Measurements from ENCODE around the gene ALOX15.
"Not testable (repeated sequence)": the region's sequence is repeated elsewhere in the genome, so short reads cannot be mapped to it uniquely, and the experiment has no call there.

The ALOX15 gene

GRCh38 chr17:4607773-4608187 lies 33.7 kb downstream of the ALOX15 start:
- Histone ChIP-seq H3K4me3 (ENCODE audit: low read length) (no peak overlapping the region), H3K9me2 (replicated peaks; ENCODE audit: control insufficient read depth, low read length) (no peaks in the 10 kb centered on the region), H3K9me3 (ENCODE audit: control insufficient read depth, insufficient read depth, low read length) (no peaks in the 10 kb centered on the region), H3K4me1 (ENCODE audit: control insufficient read depth, low read length) (no peaks in the 10 kb centered on the region), H3K4me2 (ENCODE audit: low read length) (no peak overlapping the region), H3K27me3 (ENCODE audit: control insufficient read depth, low read length) (peaks cover 25% of the 10 kb centered on the region), H3K36me3 (ENCODE audit: control insufficient read depth, low read length) (no peaks in the 10 kb centered on the region), H3K27ac (ENCODE audit: low read depth, low read length) (no peak overlapping the region), H3K79me2 (ENCODE audit: control insufficient read depth, low read length) (no peaks in the 10 kb centered on the region), H4K20me1 (ENCODE audit: control insufficient read depth, insufficient read depth, low read depth, low read length) (no peaks in the 10 kb centered on the region), H3F3A (ENCODE audit: control insufficient read depth, insufficient read depth) (no peaks in the 10 kb centered on the region)
- no peak for TF ChIP-seq CTCF (IDR thresholded peaks at IDR 0.05; ENCODE audit: low read depth, low read length, poor library complexity, severe bottlenecking)
- TF ChIP-seq EZH2phosphoT487 (IDR thresholded peaks at IDR 0.05; ENCODE audit: borderline replicate concordance, low read length), result no peak

GRCh38 chr17:4607261-4607741 lies 34.2 kb downstream of the ALOX15 start:
- H3K4me3 ChIP-seq (ENCODE audit: low read length), result no peak overlapping the region
- H3K9me2 ChIP-seq (replicated peaks; ENCODE audit: control insufficient read depth, low read length), result no peaks in the 10 kb centered on the region
- H3K27me3 ChIP-seq (ENCODE audit: control insufficient read depth, low read length), result peaks cover 22% of the 10 kb centered on the region
- no peaks in the 10 kb centered on the region for H3K79me2 ChIP-seq (ENCODE audit: control insufficient read depth, low read length)
- no peaks in the 10 kb centered on the region for H3F3A ChIP-seq (ENCODE audit: control insufficient read depth, insufficient read depth)
- no peaks in the 10 kb centered on the region for H3K4me1 ChIP-seq (ENCODE audit: control insufficient read depth, low read length)
- H4K20me1 ChIP-seq (ENCODE audit: control insufficient read depth, insufficient read depth, low read depth, low read length), result no peaks in the 10 kb centered on the region
- H3K9me3 ChIP-seq (ENCODE audit: control insufficient read depth, insufficient read depth, low read length), result no peaks in the 10 kb centered on the region
- H3K36me3 ChIP-seq (ENCODE audit: control insufficient read depth, low read length), result no peaks in the 10 kb centered on the region
- H3K27ac ChIP-seq (ENCODE audit: low read depth, low read length), result no peak overlapping the region
- TF ChIP-seq EZH2phosphoT487 (IDR thresholded peaks at IDR 0.05; ENCODE audit: borderline replicate concordance, low read length) (no peak), CTCF (IDR thresholded peaks at IDR 0.05; ENCODE audit: low read depth, low read length, poor library complexity, severe bottlenecking) (no peak)
- H3K4me2 ChIP-seq (ENCODE audit: low read length), result no peak overlapping the region

- H3K27me3 ChIP-seq (ENCODE audit: control insufficient read depth, low read length), result peaks cover 22% of the 10 kb centered on the region
- H3F3A ChIP-seq (ENCODE audit: control insufficient read depth, insufficient read depth), result no peaks in the 10 kb centered on the region
- H3K79me2 ChIP-seq (ENCODE audit: control insufficient read depth, low read length), result no peaks in the 10 kb centered on the region
- no peaks in the 10 kb centered on the region for H3K9me3 ChIP-seq (ENCODE audit: control insufficient read depth, insufficient read depth, low read length)
- no peaks in the 10 kb centered on the region for H3K36me3 ChIP-seq (ENCODE audit: control insufficient read depth, low read length)
- no peak overlapping the region for H3K4me3 ChIP-seq (ENCODE audit: low read length)
- no peak overlapping the region for H3K27ac ChIP-seq (ENCODE audit: low read depth, low read length)
- no peaks in the 10 kb centered on the region for H4K20me1 ChIP-seq (ENCODE audit: control insufficient read depth, insufficient read depth, low read depth, low read length)
- no peaks in the 10 kb centered on the region for H3K9me2 ChIP-seq (replicated peaks; ENCODE audit: control insufficient read depth, low read length)
- TF ChIP-seq EZH2phosphoT487 (IDR thresholded peaks at IDR 0.05; ENCODE audit: borderline replicate concordance, low read length) (no peak), CTCF (IDR thresholded peaks at IDR 0.05; ENCODE audit: low read depth, low read length, poor library complexity, severe bottlenecking) (no peak)
- H3K4me2 ChIP-seq (ENCODE audit: low read length), result no peak overlapping the region
- H3K4me1 ChIP-seq (ENCODE audit: control insufficient read depth, low read length), result no peaks in the 10 kb centered on the region
These were observed 35.7 kb downstream of the ALOX15 start for GRCh38 chr17:4605826-4606225.

- peaks cover 16% of the 10 kb centered on the region; the same call in 1 of the 2 replicates for H3K27me3 ChIP-seq (ENCODE audit: control insufficient read depth, low read length)
- not testable (repeated sequence) for H3K36me3 ChIP-seq (ENCODE audit: control insufficient read depth, low read length); H3K9me2 ChIP-seq (replicated peaks; ENCODE audit: control insufficient read depth, low read length); H4K20me1 ChIP-seq (ENCODE audit: control insufficient read depth, insufficient read depth, low read depth, low read length); H3K4me3 ChIP-seq (ENCODE audit: low read length); H3K79me2 ChIP-seq (ENCODE audit: control insufficient read depth, low read length); H3K4me2 ChIP-seq (ENCODE audit: low read length); H3K4me1 ChIP-seq (ENCODE audit: control insufficient read depth, low read length); H3K27ac ChIP-seq (ENCODE audit: low read depth, low read length); H3F3A ChIP-seq (ENCODE audit: control insufficient read depth, insufficient read depth); H3K9me3 ChIP-seq (ENCODE audit: control insufficient read depth, insufficient read depth, low read length)
These were observed 36.7 kb downstream of the ALOX15 start for GRCh38 chr17:4604736-4605135.
